GM18505 (cell line): Measurements from ENCODE around the gene MLLT6.

Experiments used
- ATAC-seq: cut with Tn5 transposase; IDR thresholded peaks from one replicate; pipeline ENCODE4 v1.9.1; 2021; ENCODE audit not compliant: unreplicated experiment
- POLR2A ChIP-seq: IDR thresholded peaks from 4 replicates; pipeline ENCODE4 v1.6.1; 2011; ENCODE audit warnings: borderline replicate concordance; ENCODE audit not compliant: insufficient read depth, insufficient read length; ENCODE audit errors: extremely low read depth

Gene MLLT6

GRCh38 chr17:38669520-38669919 lies 35.6 kb upstream of the MLLT6 start:
- no peak for TF ChIP-seq POLR2A
- no peak for ATAC-seq

GRCh38 chr17:38671939-38672720 lies 32.9 kb upstream of the MLLT6 start:
- no peak for TF ChIP-seq POLR2A
- no peak for ATAC-seq

GRCh38 chr17:38672788-38673706 lies 32.0 kb upstream of the MLLT6 start:
- TF ChIP-seq POLR2A = no peak
- no peak for ATAC-seq

- ATAC-seq = peak; percentile 3
- TF ChIP-seq POLR2A = no peak
Measured at GRCh38 chr17:38673707-38674013, 31.4 kb upstream of the MLLT6 start.

GRCh38 chr17:38674014-38674748 lies 30.9 kb upstream of the MLLT6 start:
- TF ChIP-seq POLR2A = no peak
- ATAC-seq = peak; percentile 31

- ATAC-seq = peak; percentile 69
- peak; percentile 46 for TF ChIP-seq POLR2A
Measured at GRCh38 chr17:38674749-38675615, 30.1 kb upstream of the MLLT6 start, which contains the start of gene EPOP. EPOP (minus strand) TSS chr17:38674957; CDS start chr17:38674495, 462 bp downstream.

GRCh38 chr17:38676706-38677504 lies 28.2 kb upstream of the MLLT6 start:
- no peak for TF ChIP-seq POLR2A
- ATAC-seq = no peak

GRCh38 chr17:38677819-38678218 lies 27.3 kb upstream of the MLLT6 start:
- no peak for ATAC-seq
- TF ChIP-seq POLR2A = no peak

- ATAC-seq = no peak
- no peak for TF ChIP-seq POLR2A
Measured at GRCh38 chr17:38681096-38681495, 24.0 kb upstream of the MLLT6 start.

- no peak for TF ChIP-seq POLR2A
- ATAC-seq = no peak
Measured at GRCh38 chr17:38685491-38685890, 19.6 kb upstream of the MLLT6 start.

GRCh38 chr17:38687286-38687685 lies 17.8 kb upstream of the MLLT6 start:
- no peak for ATAC-seq
- TF ChIP-seq POLR2A = no peak

GRCh38 chr17:38690386-38690785 lies 14.7 kb upstream of the MLLT6 start:
- no peak for TF ChIP-seq POLR2A
- ATAC-seq = no peak
